H1 (cell line): ENCODE data around the gene NSFL1C. TPM values are rescaled to one million over a fixed set of nuclear protein-coding genes. Genes with fewer than 3 reads are reported as not detected.

Experiments
- BCL11A ChIP-seq, 2 experiments: IDR thresholded peaks; one replicate each; pipeline ENCODE4 v1.6.1; 2011; ENCODE audit warnings: low read depth in 2 of 2, low read length in 2 of 2, mild to moderate bottlenecking in 2 of 2
- GTF2F1 ChIP-seq: IDR thresholded peaks from 2 replicates; pipeline ENCODE4 v1.6.1; 2012; ENCODE audit warnings: low read depth, low read length, improper control_type of control experiment, borderline replicate concordance
- MAFK ChIP-seq: IDR thresholded peaks from 2 replicates; pipeline ENCODE4 v1.6.1; 2012; ENCODE audit warnings: low read depth, mild to moderate bottlenecking, improper control_type of control experiment, low read length
- NANOG ChIP-seq: IDR thresholded peaks from 2 replicates; pipeline ENCODE4 v1.6.1; 2011; ENCODE audit warnings: low read length, low read depth, mild to moderate bottlenecking, inconsistent platforms; ENCODE audit not compliant: insufficient read depth, poor library complexity, severe bottlenecking
- NRF1 ChIP-seq: IDR thresholded peaks from 2 replicates; pipeline ENCODE4 v1.6.1; 2011; ENCODE audit warnings: mild to moderate bottlenecking, low read depth, low read length, improper control_type of control experiment
- RXRA ChIP-seq: IDR thresholded peaks from 2 replicates; pipeline ENCODE4 v1.6.1; 2011; ENCODE audit warnings: low read depth, mild to moderate bottlenecking, low read length, moderate library complexity; ENCODE audit not compliant: insufficient read depth
- SP2 ChIP-seq: IDR thresholded peaks from 2 replicates; pipeline ENCODE4 v1.6.1; 2012; ENCODE audit warnings: mild to moderate bottlenecking, low read length, inconsistent platforms
- SRF ChIP-seq: IDR thresholded peaks from 2 replicates; pipeline ENCODE4 v1.6.1; 2011; ENCODE audit warnings: mild to moderate bottlenecking, low read depth, low read length, moderate library complexity
- TAF1 ChIP-seq: IDR thresholded peaks from 2 replicates; pipeline ENCODE4 v1.6.1; 2011; ENCODE audit warnings: mild to moderate bottlenecking, low read depth, low read length
- TBP ChIP-seq: IDR thresholded peaks from 2 replicates; pipeline ENCODE4 v1.6.1; 2011; ENCODE audit warnings: low read depth, low read length, improper control_type of control experiment
- TCF12 ChIP-seq: IDR thresholded peaks from 2 replicates; pipeline ENCODE4 v1.6.1; 2011; ENCODE audit warnings: low read depth, mild to moderate bottlenecking, low read length
- polyA plus RNA-seq, 7 experiments: library from polyadenylated mRNA; depleted of rRNA in 3 of 7; stranded (reverse) in 5 of 7; unstranded in 2 of 7; fragments of >200 nt in 5 of 7; fragments of 200-250 nt in 2 of 7; gene quantifications; 1 replicate in 5 of 7; 2 replicates in 1 of 7; 4 replicates in 1 of 7; pipeline versions ENCODE4 v1.2.1 to v1.2.3, GENCODE V29; 2011 to 2013; ENCODE audit warnings: missing spikeins in 2 of 7, mixed read lengths in 2 of 7
- total RNA-seq: library from RNA; stranded (reverse); fragmentation: NEBNext Ultra II Directional; extraction: Animal tissue kit (Norgen Biotek cat#: 25700); gene quantifications from 2 replicates; pipeline ENCODE4 v1.2.1, GENCODE V29; 2021
- TF ChIP-seq, protein P1 (sequence below): fragments of 300-600 bp; sonication (generic); IDR thresholded peaks from 2 replicates; pipeline ENCODE4 v1.7.1; 2012; ENCODE audit warnings: low read length, moderate library complexity, mild to moderate bottlenecking, inconsistent platforms; ENCODE audit not compliant: insufficient replicate concordance

NSFL1C gene
- total and polyA plus RNA-seq, 2 of the 8 experiments (the other 6 are each of a cell fraction or from before 2014, with no cell fraction given) = 21.6 to 98.0 TPM

DNA sequence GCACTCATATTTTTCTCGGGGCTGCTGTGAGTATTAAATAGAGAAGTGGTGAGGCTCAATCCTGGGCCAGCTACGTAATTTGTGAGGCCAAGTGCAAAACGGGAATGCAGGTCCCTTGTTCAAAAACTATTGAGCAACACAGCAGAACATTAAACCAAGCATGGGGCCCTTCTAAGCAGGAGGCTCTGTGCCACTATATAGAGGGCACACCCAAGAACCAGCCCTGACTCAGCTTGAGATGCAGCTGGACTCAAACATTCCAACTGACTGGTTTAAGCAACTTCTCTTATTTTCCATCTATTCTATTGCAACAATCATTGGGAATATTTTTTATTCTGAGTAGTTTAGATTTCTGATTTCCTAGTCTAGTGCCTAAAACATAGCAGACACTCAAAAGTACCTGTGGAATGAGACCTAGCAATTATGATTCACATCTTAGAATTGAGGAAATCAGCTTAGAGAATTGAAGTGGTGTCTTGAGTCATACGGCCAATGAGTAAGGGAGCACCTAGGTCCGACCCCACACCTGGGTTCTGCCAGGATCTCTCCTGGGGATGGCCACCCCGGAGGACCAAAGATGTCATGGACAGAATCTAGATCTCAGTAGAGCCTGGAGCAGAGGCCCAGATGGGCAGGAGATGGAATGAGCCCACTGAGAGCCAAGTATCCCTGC, 23.3 kb upstream of the NSFL1C start (continued):
- TF ChIP-seq, protein P1, sequence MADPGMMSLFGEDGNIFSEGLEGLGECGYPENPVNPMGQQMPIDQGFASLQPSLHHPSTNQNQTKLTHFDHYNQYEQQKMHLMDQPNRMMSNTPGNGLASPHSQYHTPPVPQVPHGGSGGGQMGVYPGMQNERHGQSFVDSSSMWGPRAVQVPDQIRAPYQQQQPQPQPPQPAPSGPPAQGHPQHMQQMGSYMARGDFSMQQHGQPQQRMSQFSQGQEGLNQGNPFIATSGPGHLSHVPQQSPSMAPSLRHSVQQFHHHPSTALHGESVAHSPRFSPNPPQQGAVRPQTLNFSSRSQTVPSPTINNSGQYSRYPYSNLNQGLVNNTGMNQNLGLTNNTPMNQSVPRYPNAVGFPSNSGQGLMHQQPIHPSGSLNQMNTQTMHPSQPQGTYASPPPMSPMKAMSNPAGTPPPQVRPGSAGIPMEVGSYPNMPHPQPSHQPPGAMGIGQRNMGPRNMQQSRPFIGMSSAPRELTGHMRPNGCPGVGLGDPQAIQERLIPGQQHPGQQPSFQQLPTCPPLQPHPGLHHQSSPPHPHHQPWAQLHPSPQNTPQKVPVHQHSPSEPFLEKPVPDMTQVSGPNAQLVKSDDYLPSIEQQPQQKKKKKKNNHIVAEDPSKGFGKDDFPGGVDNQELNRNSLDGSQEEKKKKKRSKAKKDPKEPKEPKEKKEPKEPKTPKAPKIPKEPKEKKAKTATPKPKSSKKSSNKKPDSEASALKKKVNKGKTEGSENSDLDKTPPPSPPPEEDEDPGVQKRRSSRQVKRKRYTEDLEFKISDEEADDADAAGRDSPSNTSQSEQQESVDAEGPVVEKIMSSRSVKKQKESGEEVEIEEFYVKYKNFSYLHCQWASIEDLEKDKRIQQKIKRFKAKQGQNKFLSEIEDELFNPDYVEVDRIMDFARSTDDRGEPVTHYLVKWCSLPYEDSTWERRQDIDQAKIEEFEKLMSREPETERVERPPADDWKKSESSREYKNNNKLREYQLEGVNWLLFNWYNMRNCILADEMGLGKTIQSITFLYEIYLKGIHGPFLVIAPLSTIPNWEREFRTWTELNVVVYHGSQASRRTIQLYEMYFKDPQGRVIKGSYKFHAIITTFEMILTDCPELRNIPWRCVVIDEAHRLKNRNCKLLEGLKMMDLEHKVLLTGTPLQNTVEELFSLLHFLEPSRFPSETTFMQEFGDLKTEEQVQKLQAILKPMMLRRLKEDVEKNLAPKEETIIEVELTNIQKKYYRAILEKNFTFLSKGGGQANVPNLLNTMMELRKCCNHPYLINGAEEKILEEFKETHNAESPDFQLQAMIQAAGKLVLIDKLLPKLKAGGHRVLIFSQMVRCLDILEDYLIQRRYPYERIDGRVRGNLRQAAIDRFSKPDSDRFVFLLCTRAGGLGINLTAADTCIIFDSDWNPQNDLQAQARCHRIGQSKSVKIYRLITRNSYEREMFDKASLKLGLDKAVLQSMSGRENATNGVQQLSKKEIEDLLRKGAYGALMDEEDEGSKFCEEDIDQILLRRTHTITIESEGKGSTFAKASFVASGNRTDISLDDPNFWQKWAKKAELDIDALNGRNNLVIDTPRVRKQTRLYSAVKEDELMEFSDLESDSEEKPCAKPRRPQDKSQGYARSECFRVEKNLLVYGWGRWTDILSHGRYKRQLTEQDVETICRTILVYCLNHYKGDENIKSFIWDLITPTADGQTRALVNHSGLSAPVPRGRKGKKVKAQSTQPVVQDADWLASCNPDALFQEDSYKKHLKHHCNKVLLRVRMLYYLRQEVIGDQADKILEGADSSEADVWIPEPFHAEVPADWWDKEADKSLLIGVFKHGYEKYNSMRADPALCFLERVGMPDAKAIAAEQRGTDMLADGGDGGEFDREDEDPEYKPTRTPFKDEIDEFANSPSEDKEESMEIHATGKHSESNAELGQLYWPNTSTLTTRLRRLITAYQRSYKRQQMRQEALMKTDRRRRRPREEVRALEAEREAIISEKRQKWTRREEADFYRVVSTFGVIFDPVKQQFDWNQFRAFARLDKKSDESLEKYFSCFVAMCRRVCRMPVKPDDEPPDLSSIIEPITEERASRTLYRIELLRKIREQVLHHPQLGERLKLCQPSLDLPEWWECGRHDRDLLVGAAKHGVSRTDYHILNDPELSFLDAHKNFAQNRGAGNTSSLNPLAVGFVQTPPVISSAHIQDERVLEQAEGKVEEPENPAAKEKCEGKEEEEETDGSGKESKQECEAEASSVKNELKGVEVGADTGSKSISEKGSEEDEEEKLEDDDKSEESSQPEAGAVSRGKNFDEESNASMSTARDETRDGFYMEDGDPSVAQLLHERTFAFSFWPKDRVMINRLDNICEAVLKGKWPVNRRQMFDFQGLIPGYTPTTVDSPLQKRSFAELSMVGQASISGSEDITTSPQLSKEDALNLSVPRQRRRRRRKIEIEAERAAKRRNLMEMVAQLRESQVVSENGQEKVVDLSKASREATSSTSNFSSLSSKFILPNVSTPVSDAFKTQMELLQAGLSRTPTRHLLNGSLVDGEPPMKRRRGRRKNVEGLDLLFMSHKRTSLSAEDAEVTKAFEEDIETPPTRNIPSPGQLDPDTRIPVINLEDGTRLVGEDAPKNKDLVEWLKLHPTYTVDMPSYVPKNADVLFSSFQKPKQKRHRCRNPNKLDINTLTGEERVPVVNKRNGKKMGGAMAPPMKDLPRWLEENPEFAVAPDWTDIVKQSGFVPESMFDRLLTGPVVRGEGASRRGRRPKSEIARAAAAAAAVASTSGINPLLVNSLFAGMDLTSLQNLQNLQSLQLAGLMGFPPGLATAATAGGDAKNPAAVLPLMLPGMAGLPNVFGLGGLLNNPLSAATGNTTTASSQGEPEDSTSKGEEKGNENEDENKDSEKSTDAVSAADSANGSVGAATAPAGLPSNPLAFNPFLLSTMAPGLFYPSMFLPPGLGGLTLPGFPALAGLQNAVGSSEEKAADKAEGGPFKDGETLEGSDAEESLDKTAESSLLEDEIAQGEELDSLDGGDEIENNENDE = no peak
- TF ChIP-seq BCL11A (IDR thresholded peaks at IDR 0.05; ENCODE audit: low read depth in 2 of 2, low read length in 2 of 2) (no peak), NRF1 (no peak), MAFK (no peak), SP2 (no peak), TCF12 (no peak), TAF1 (no peak), GTF2F1 (no peak), SRF (no peak), RXRA (no peak), NANOG (no peak), TBP (no peak)
